Measurements from ENCODE around the gene AP5Z1.

The AP5Z1 gene

DNA sequence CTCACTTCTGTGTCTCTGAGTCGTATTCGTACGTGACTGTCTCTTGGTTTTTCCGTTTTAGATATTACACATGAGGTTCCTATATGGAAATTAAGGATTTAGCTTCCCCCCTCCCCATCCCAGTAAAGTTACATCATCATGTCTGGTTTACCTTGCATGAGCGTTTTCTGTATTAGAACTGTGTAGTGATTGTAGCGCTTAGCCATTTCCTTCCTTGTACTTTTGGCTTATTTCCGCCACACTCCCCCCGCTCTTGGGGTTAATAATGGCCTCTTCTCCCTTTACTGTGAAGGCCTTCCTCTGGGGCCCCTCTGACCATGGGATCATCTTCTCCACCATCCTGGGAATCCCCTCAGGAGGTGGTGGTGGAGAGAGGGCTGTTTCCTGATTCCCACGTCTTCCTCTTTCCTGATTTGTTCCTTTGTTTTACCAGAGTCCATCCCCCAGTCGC, 27.2 kb upstream of the AP5Z1 start:
- DNase-seq (ENCODE audit: insufficient read length) (no peak), FAIRE-seq (no peak)
- TF ChIP-seq TAF1 (IDR thresholded peaks at IDR 0.05; ENCODE audit: borderline replicate concordance, low read depth, low read length) (no peak), POLR2AphosphoS5 (IDR thresholded peaks at IDR 0.05; ENCODE audit: low read depth, low read length) (no peak), POLR2A (IDR thresholded peaks at IDR 0.05; ENCODE audit: low read depth, low read length) (no peak)

DNA sequence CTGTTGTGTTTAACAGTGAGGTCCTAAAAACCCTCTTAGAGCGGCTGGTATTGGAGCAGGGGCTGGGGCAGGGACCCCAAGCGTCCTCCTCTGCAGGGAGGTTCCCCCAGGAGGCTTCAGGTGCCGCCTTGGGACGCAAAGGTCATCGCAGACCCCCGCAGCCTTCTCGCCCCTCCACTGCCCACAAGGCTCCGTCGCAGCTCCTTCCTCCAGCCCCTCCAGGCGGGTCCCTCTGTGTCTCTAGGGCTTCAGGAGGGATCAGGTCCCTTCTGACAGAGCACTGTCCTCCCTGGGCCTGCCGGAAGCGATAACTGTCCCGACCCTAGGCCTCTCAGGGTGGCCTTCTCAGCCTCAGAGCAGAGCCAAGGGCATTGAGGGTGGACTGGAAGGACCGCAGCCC, 26.1 kb upstream of the AP5Z1 start:
- TF ChIP-seq TAF1 (IDR thresholded peaks at IDR 0.05; ENCODE audit: borderline replicate concordance, low read depth, low read length) (no peak), POLR2A (IDR thresholded peaks at IDR 0.05; ENCODE audit: low read depth, low read length) (no peak), POLR2AphosphoS5 (IDR thresholded peaks at IDR 0.05; ENCODE audit: low read depth, low read length) (no peak)
- no peak for FAIRE-seq
- DNase-seq (ENCODE audit: insufficient read length): no peak

DNA sequence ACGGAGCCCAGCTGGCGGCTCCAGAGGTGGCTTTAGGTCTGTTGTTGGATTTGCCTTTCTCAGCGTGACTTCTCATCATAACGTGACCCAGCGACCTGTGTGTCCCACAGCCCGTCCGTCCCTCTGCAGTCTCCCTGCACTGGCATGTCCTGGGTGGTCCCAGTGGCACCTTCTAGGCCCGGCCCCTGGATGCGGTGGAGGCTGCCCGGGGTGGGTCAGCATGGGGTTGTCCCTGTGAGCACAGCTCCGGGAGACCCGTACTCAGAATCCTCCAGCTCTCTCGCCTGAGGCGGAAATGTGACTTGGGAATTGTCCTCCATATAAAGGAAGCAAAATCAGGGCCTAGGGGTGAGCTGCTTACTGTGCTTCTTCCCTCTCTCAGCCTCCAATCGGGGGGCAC, 25.6 kb upstream of the AP5Z1 start:
- no peak for FAIRE-seq
- no peak for DNase-seq (ENCODE audit: insufficient read length)
- TF ChIP-seq TAF1 (IDR thresholded peaks at IDR 0.05; ENCODE audit: borderline replicate concordance, low read depth, low read length) (no peak), POLR2A (IDR thresholded peaks at IDR 0.05; ENCODE audit: low read depth, low read length) (no peak), POLR2AphosphoS5 (IDR thresholded peaks at IDR 0.05; ENCODE audit: low read depth, low read length) (no peak)

DNA sequence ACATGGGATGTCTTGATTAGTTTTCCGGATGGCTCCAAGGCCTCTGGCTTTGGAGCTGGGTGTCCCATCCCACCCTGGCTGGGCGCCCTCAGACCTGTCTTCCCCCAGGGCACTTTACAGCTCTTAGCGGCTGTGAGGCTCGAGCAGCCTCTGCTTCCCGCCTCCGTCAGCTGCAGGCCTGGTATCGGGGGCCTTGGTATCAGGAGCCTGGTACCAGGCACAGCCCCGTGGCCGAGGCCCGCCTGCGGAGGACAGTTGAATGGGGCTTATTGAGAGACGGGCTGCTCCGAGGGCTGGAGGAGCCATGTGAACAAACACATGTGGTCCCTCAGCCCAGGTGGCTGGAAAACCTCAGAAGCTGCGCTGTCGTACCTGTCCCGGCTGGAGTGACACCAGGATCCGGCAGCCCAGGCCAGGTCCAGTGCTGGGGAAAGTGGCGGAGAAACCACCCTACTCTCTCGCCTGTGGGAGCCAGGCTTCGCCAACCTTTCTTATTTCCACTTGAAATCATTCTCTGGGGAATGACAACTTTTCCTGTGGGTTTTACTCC, 23.9 kb upstream of the AP5Z1 start:
- TF ChIP-seq POLR2A (IDR thresholded peaks at IDR 0.05; ENCODE audit: low read depth, low read length): no peak
- TF ChIP-seq TAF1 (IDR thresholded peaks at IDR 0.05; ENCODE audit: borderline replicate concordance, low read depth, low read length): no peak
- TF ChIP-seq POLR2AphosphoS5 (IDR thresholded peaks at IDR 0.05; ENCODE audit: low read depth, low read length): no peak
- DNase-seq (ENCODE audit: insufficient read length): no peak
- FAIRE-seq: no peak

DNA sequence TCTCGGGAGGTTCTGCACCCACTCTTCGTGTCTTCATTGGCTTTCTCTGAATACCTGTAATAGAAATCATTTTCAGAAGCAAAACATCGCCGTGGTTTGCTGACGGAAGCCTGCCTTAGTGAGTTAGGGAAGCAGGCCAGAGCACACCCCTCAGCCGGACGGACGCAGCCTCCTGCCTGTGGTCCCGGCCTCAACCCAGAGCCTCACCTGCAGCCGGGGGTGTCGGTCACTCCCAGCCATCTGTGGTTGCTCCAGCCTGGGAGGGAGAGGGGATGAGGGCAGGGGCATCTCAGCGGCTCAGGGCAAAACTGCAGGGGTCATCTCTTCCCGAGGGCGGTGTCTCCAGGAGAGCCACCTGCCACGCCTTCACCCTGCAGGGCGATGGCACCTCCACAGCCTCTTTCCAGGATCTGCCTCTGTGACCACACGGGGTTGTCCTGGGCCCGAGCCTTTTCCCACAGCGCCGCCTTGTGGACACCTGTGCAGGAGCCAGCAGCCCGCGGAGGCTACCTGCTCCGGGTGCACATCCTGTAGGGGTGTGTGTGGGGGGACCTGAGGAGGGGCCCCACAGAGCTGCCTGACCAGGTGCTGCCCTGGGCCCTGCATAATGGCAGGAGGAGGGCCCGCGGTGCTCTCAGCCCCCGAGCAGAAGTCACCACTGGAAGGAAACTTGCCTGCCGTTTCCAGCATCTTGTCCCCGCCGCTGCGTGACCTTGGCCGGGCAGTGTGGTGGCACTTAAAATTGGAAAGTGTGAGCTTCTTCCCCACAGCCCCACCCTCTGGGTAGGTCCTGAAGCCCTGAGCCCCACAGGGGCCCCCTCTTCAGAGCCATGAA, 21.6 kb upstream of the AP5Z1 start:
- peak; percentile 92 for DNase-seq (ENCODE audit: insufficient read length)
- TF ChIP-seq POLR2AphosphoS5 (IDR thresholded peaks at IDR 0.05; ENCODE audit: low read depth, low read length) (no peak), TAF1 (IDR thresholded peaks at IDR 0.05; ENCODE audit: borderline replicate concordance, low read depth, low read length) (no peak), POLR2A (IDR thresholded peaks at IDR 0.05; ENCODE audit: low read depth, low read length) (no peak)
- FAIRE-seq: peak; percentile 91

DNA sequence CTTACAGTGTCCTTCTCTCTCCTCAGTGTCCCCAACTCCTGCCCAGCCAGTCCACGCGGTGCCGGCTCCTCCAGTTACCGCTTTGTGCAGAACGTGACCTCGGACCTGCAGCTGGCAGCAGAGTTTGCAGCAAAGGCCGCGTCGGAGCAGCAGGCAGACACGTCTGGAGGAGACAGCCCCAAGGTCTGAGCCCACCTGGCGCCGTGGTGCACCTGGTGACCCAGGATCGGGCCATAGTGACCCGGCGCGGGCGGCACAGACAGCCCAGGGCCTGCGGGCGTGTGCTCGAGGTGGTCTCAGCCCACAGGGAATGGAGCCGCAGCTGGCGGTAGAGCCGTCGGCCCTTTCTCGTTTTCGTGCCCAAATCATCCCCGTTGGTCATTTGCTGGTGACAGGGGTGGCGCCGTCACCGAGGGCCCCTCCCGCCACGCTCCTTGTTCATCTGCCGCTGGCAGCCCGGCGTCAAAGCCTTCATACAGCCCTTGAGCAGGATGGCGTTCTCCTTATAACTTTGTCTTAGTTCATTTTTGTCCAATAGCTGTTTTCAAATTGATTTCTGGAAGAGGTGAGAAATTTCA, 20.9 kb upstream of the AP5Z1 start:
- FAIRE-seq (no peak), DNase-seq (ENCODE audit: insufficient read length) (no peak)
- TF ChIP-seq TAF1 (IDR thresholded peaks at IDR 0.05; ENCODE audit: borderline replicate concordance, low read depth, low read length): no peak
- no peak for TF ChIP-seq POLR2AphosphoS5 (IDR thresholded peaks at IDR 0.05; ENCODE audit: low read depth, low read length)
- TF ChIP-seq POLR2A (IDR thresholded peaks at IDR 0.05; ENCODE audit: low read depth, low read length): no peak

DNA sequence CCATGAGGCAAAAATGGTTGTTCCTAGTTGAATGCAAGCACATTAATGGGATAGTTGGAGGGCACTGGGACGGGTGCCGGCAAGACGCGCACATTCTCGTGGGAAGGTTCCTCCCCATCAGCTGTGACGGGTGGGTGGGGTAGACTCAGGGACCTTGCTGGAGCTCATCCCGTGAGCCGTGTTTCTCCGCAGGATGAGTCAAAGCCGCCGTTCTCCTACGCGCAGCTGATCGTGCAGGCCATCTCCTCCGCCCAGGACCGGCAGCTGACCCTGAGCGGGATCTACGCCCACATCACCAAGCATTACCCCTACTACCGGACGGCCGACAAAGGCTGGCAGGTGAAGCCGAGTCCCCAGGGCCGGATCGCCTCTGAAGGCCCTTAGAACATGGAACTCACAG, 20.4 kb upstream of the AP5Z1 start:
- no peak for TF ChIP-seq POLR2AphosphoS5 (IDR thresholded peaks at IDR 0.05; ENCODE audit: low read depth, low read length)
- TF ChIP-seq TAF1 (IDR thresholded peaks at IDR 0.05; ENCODE audit: borderline replicate concordance, low read depth, low read length): no peak
- no peak for TF ChIP-seq POLR2A (IDR thresholded peaks at IDR 0.05; ENCODE audit: low read depth, low read length)
- no peak for FAIRE-seq
- DNase-seq (ENCODE audit: insufficient read length): no peak

DNA sequence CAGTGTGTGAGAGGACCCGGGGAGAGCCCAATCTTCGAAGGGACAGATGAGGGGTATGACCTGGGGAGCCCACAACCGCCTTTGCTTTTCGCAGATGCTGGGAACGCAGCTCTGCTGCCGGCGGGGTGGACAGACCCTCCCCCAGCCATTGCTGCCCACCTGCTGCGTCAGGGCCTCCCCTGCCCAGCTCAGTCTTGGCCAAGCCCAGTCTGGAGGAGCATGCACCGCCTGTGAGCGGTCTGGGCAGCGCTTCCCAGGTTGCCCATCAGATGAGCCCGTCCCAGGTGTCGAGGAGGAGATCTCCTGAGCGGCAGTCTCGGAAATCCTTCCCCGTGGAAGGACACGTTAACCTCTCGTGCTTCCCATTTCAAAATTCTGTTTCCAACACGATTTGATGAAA, 17.3 kb upstream of the AP5Z1 start:
- DNase-seq (ENCODE audit: insufficient read length) (no peak), FAIRE-seq (no peak)
- no peak for TF ChIP-seq TAF1 (IDR thresholded peaks at IDR 0.05; ENCODE audit: borderline replicate concordance, low read depth, low read length)
- TF ChIP-seq POLR2AphosphoS5 (IDR thresholded peaks at IDR 0.05; ENCODE audit: low read depth, low read length): no peak
- no peak for TF ChIP-seq POLR2A (IDR thresholded peaks at IDR 0.05; ENCODE audit: low read depth, low read length)

DNA sequence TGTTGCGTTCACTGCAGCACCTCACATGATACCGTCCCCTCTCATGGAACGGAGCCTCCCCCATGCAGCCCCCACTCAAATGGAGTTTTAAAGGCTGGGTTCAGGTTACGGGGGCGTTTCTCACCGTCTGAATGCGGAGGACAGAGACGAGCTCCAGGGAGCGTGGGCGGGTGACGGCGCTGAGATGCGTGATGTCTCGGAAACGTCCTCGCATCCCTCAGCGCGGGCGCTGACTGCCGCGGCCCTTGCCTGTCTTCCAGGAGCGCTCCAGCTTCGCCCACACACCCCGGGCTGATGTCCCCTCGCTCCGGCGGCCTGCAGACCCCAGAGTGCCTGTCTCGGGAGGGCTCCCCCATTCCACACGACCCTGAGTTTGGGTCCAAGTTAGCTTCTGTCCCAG, 16.6 kb upstream of the AP5Z1 start:
- FAIRE-seq (no peak), DNase-seq (ENCODE audit: insufficient read length) (no peak)
- TF ChIP-seq POLR2A (IDR thresholded peaks at IDR 0.05; ENCODE audit: low read depth, low read length): no peak
- TF ChIP-seq POLR2AphosphoS5 (IDR thresholded peaks at IDR 0.05; ENCODE audit: low read depth, low read length): no peak
- TF ChIP-seq TAF1 (IDR thresholded peaks at IDR 0.05; ENCODE audit: borderline replicate concordance, low read depth, low read length): no peak

DNA sequence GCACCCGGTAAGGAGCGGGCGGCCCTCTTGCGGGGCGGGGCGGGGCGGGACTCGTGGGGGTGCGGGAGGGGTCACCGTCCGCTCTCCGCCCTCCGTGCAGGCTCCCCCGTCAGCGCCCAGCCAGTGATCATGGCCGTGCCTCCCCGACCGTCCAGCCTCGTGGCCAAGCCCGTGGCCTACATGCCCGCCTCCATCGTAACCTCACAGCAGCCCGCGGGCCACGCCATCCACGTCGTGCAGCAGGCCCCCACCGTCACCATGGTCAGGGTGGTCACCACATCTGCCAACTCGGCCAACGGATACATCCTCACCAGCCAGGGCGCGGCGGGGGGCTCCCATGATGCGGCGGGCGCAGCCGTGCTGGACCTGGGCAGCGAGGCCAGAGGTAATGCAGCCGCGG, 16.2 kb upstream of the AP5Z1 start:
- FAIRE-seq: no peak
- no peak for DNase-seq (ENCODE audit: insufficient read length)
- TF ChIP-seq POLR2A (IDR thresholded peaks at IDR 0.05; ENCODE audit: low read depth, low read length) (no peak), TAF1 (IDR thresholded peaks at IDR 0.05; ENCODE audit: borderline replicate concordance, low read depth, low read length) (no peak), POLR2AphosphoS5 (IDR thresholded peaks at IDR 0.05; ENCODE audit: low read depth, low read length) (no peak)

DNA sequence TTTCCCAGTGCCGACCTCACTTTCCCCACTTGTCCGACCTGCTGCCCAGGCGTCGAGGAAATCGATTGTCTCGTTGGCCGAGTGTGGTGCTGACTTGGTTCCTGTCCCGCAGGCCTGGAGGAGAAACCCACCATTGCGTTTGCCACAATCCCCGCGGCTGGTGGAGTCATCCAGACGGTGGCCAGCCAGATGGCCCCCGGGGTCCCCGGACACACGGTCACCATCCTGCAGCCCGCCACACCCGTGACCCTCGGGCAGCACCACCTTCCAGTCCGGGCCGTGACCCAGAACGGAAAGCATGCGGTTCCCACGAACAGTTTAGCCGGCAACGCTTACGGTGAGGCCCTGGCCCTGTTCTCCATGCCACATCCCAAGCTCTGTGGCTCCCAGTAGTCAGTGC, 14.5 kb upstream of the AP5Z1 start:
- no peak for DNase-seq (ENCODE audit: insufficient read length)
- no peak for FAIRE-seq
- no peak for TF ChIP-seq POLR2AphosphoS5 (IDR thresholded peaks at IDR 0.05; ENCODE audit: low read depth, low read length)
- TF ChIP-seq TAF1 (IDR thresholded peaks at IDR 0.05; ENCODE audit: borderline replicate concordance, low read depth, low read length): no peak
- TF ChIP-seq POLR2A (IDR thresholded peaks at IDR 0.05; ENCODE audit: low read depth, low read length): no peak
